GM12878 (cell line): ENCODE measurements around the gene KCNQ1OT1. TPM values are rescaled to one million over a fixed set of nuclear protein-coding genes. Genes with fewer than 3 reads are reported as not detected.

Experiments used
- ATAC-seq: fragments of 200-7000 bp; cut with Tn5 transposase; 3 replicates; pipeline ENCODE4 v1.9.1; 2020; ENCODE audit warnings: mild to moderate bottlenecking, moderate library complexity
- BruUV-seq: library from RNA; stranded (reverse); fragments of 400-500 nt; replicated peaks from 2 replicates; lab custom pipeline; 2021; lab: Mats Ljungman, UMichigan
- CTCF ChIA-PET: fragments of 300-600 bp; sonication (Branson Sonifier 250); formaldehyde crosslinking; extraction: SDS; loops from one replicate; lab custom pipeline; 2021; ENCODE audit warnings: inconsistent platforms; lab: Yijun Ruan, JAX
- POLR2A ChIA-PET: fragments of 350-600 bp; formaldehyde crosslinking; extraction: SDS; loops from one replicate; lab custom pipeline; 2021; ENCODE audit warnings: inconsistent platforms; lab: Charles Lee
- RAD21 ChIA-PET: fragments of 300-600 bp; sonication (Branson Sonifier 250); formaldehyde crosslinking; loops from one replicate; lab custom pipeline; 2023; ENCODE audit warnings: antibody characterized with exemption; ENCODE audit not compliant: unreplicated experiment; lab: Charles Lee
- SMC1A ChIA-PET: fragments of 300-600 bp; sonication (Branson Sonifier 250); formaldehyde crosslinking; loops from one replicate; lab custom pipeline; 2023; ENCODE audit not compliant: unreplicated experiment, uncharacterized antibody; lab: Charles Lee
- DNase-seq: peaks from one replicate; pipeline ENCODE4 v3.0.0-alpha.2; 2011; ENCODE audit warnings: low read depth, low spot score
- FAIRE-seq: peaks from 3 replicates; lab custom pipeline; 2011; peaks lifted over from hg19 to GRCh38; lab: Jason Lieb, UNC
- H2AFZ ChIP-seq: 2 replicates; pipeline ENCODE4 v1.6.0; 2011; ENCODE audit warnings: low read depth, low read length, control low read depth; ENCODE audit not compliant: control insufficient read depth
- H3K27ac ChIP-seq: 2 replicates; pipeline ENCODE4 v1.5.1; 2011; ENCODE audit warnings: control low read depth; ENCODE audit not compliant: control insufficient read depth, insufficient read depth
- H3K27me3 ChIP-seq, 2 experiments: replicated peaks in 1 of 2; 2 replicates each; pipeline versions ENCODE4 v1.6.0 to v1.6.1; 2011; ENCODE audit warnings: low read length in 1 of 2; ENCODE audit not compliant: control insufficient read depth in 2 of 2, insufficient read depth in 2 of 2
- H3K36me3 ChIP-seq, 2 experiments: 2 replicates each; pipeline ENCODE4 v1.5.1; 2011; ENCODE audit warnings: low read length in 1 of 2; ENCODE audit not compliant: control insufficient read depth in 2 of 2, insufficient read depth in 2 of 2
- H3K4me1 ChIP-seq: 2 replicates; pipeline ENCODE4 v1.6.1; 2011; ENCODE audit warnings: mild to moderate bottlenecking, low read length, moderate library complexity, mixed read lengths; ENCODE audit not compliant: control insufficient read depth, insufficient read depth
- H3K4me2 ChIP-seq: 2 replicates; pipeline ENCODE4 v1.6.0; 2011; ENCODE audit warnings: control low read depth; ENCODE audit not compliant: control insufficient read depth, insufficient read depth
- H3K4me3 ChIP-seq: fragments of 200-600 bp; sonication (generic); 2 replicates; pipeline ENCODE4 v1.5.1; 2016
- H3K79me2 ChIP-seq: 2 replicates; pipeline ENCODE4 v1.6.0; 2011; ENCODE audit warnings: low read length; ENCODE audit not compliant: control insufficient read depth, insufficient read depth
- H3K9ac ChIP-seq: 2 replicates; pipeline ENCODE4 v1.8.0; 2011; ENCODE audit warnings: low read length, control low read depth, mixed read lengths; ENCODE audit not compliant: control insufficient read depth, insufficient read depth
- H3K9me3 ChIP-seq: replicated peaks from 3 replicates; pipeline ENCODE4 v1.5.1; 2011; ENCODE audit warnings: mild to moderate bottlenecking, low read length; ENCODE audit not compliant: control insufficient read depth, insufficient read depth
- H4K20me1 ChIP-seq: 2 replicates; pipeline ENCODE4 v1.6.0; 2011; ENCODE audit not compliant: control insufficient read depth, insufficient read depth
- BCL11A ChIP-seq: IDR thresholded peaks from 2 replicates; pipeline ENCODE4 v1.6.1; 2011; ENCODE audit warnings: low read depth, low read length
- BCLAF1 ChIP-seq: fragments of 450-650 bp; IDR thresholded peaks from 2 replicates; pipeline ENCODE4 v1.6.1; 2017; ENCODE audit warnings: antibody characterized with exemption, mild to moderate bottlenecking, moderate library complexity
- BMI1 ChIP-seq: fragments of 450-650 bp; IDR thresholded peaks from 2 replicates; pipeline ENCODE4 v1.6.1; 2016; ENCODE audit warnings: mild to moderate bottlenecking, moderate library complexity, borderline replicate concordance
- CBFB ChIP-seq: IDR thresholded peaks from 2 replicates; pipeline ENCODE4 v1.6.1; 2016; ENCODE audit warnings: antibody characterized with exemption, low read depth
- CBX5 ChIP-seq: sonication (generic); IDR thresholded peaks from 2 replicates; pipeline ENCODE4 v1.6.1; 2016; ENCODE audit warnings: low read depth, moderate library complexity, mild to moderate bottlenecking, inconsistent platforms
- CTCF ChIP-seq, 3 experiments: IDR thresholded peaks in 2 of 3; conservative IDR thresholded peaks in 1 of 3; 2 replicates each; pipeline ENCODE4 v1.5.1; 2011; ENCODE audit warnings: low read depth in 3 of 3, low read length in 3 of 3, mild to moderate bottlenecking in 3 of 3, control low read depth in 2 of 3, moderate library complexity in 2 of 3, inconsistent platforms in 1 of 3, mixed read lengths in 1 of 3; ENCODE audit not compliant: control insufficient read depth in 2 of 3, insufficient read depth in 1 of 3; ENCODE audit errors: extremely low read depth in 1 of 3
- ELK1 ChIP-seq: IDR thresholded peaks from 2 replicates; pipeline ENCODE4 v1.6.1; 2012; ENCODE audit warnings: low read depth, low read length, improper control_type of control experiment
- MXI1 ChIP-seq: fragments of 150-350 bp; IDR thresholded peaks from 2 replicates; pipeline ENCODE4 v1.6.1; 2011; ENCODE audit warnings: low read depth, mild to moderate bottlenecking, inconsistent platforms, low read length, improper control_type of control experiment
- MYC ChIP-seq: IDR thresholded peaks from 2 replicates; pipeline ENCODE4 v1.6.1; 2011; ENCODE audit warnings: mild to moderate bottlenecking, low read length, moderate library complexity, inconsistent platforms; ENCODE audit not compliant: insufficient read depth, insufficient replicate concordance, insufficient read length, severe bottlenecking
- NBN ChIP-seq: fragments of 450-650 bp; IDR thresholded peaks from 2 replicates; pipeline ENCODE4 v1.6.1; 2016
- NRF1 ChIP-seq: conservative IDR thresholded peaks from 2 replicates; pipeline ENCODE4 v1.6.1; 2011; ENCODE audit warnings: mild to moderate bottlenecking, low read depth, low read length, improper control_type of control experiment
- STAT3 ChIP-seq: IDR thresholded peaks from 2 replicates; pipeline ENCODE4 v1.6.1; 2011; ENCODE audit warnings: low read depth, low read length, improper control_type of control experiment
- ZNF687 ChIP-seq: fragments of 450-650 bp; IDR thresholded peaks from 2 replicates; pipeline ENCODE4 v1.6.1; 2017; ENCODE audit warnings: mild to moderate bottlenecking, moderate library complexity
- ZSCAN29 ChIP-seq: fragments of 450-650 bp; IDR thresholded peaks from 2 replicates; pipeline ENCODE4 v1.6.1; 2017; ENCODE audit warnings: mild to moderate bottlenecking, moderate library complexity
- WGBS: methylation state at CpG from one replicate; pipeline ENCODE4 v1.1.6; 2016; ENCODE audit warnings: low lambda C conversion rate; ENCODE audit not compliant: insufficient replicate concordance, insufficient coverage; ENCODE audit errors: missing lambda C conversion rate; 5-methylcytosine and 5-hydroxymethylcytosine counted together
- in situ Hi-C: fragments of 300-500 bp; cut with MboI; formaldehyde crosslinking; loops from 9 replicates; pipeline ENCODE4 v1.14.3; 2018; ENCODE audit warnings: mixed read lengths
- intact Hi-C: fragments of 100-400 bp; cut with micrococcal nuclease; formaldehyde crosslinking; loops from one replicate; pipeline ENCODE4 v1.14.2; 2022; ENCODE audit not compliant: unreplicated experiment
- polyA plus RNA-seq, 11 experiments: library from polyadenylated mRNA; depleted of rRNA in 4 of 11; unstranded in 6 of 11; stranded (reverse) in 5 of 11; fragments of >200 nt; fragmentation: Nextera tagmentation in 4 of 11; fragmentation: Illumina TruSeq in 1 of 11; extraction: Ambion mirVana in 4 of 11; extraction: Trizol in 1 of 11; gene quantifications; 1 replicate in 1 of 11; 2 replicates in 10 of 11; pipeline versions ENCODE4 v1.2.1 to v1.2.3, GENCODE V29; 2011 to 2016; ENCODE audit warnings: inconsistent platforms in 2 of 11, missing spikeins in 2 of 11, low read depth in 1 of 11
- total RNA-seq, 4 experiments: library from RNA; depleted of rRNA in 3 of 4; stranded (reverse); fragments of >200 nt in 3 of 4; fragmentation: Illumina TruSeq in 1 of 4; extraction: Trizol in 1 of 4; gene quantifications; 2 replicates each; pipeline versions ENCODE4 v1.2.1 to v1.2.3, GENCODE V29; 2013 to 2021

Gene KCNQ1OT1
- total and polyA plus RNA-seq, 10 of the 15 experiments (the other 5 are each of a cell fraction or from before 2014, with no cell fraction given), result 0.02 to 1.6 (median 0.41) TPM

- Histone ChIP-seq H3K27me3 (no peaks in the 10 kb centered on the region), H3K27ac (no peak overlapping the region), H3K4me1 (no peaks in the 10 kb centered on the region), H3K4me2 (no peak overlapping the region), H3K9me3 (no peaks in the 10 kb centered on the region), H4K20me1 (no peaks in the 10 kb centered on the region), H3K36me3 (no peaks in the 10 kb centered on the region), H2AFZ (no peak overlapping the region), H3K79me2 (no peaks in the 10 kb centered on the region), H3K4me3 (no peak overlapping the region), H3K9ac (no peak overlapping the region)
- FAIRE-seq, result no peak
- DNase-seq, result no peak
- 34% methylated on average over 15 of the region's 17 CpGs for WGBS
- ChIA-PET SMC1A (no interaction called here), CTCF (no interaction called here), POLR2A (no interaction called here), RAD21 (no interaction called here)
- intact Hi-C loops (no loop called here), in situ Hi-C loops (no loop called here)
- no peak for ATAC-seq
- no TSS peak for BruUV-seq
- TF ChIP-seq BCL11A (no peak), ZSCAN29 (no peak), ELK1 (no peak), CTCF (IDR thresholded peaks at IDR 0.05 in 2 of 3, conservative IDR thresholded peaks at IDR 0.05 in 1 of 3; ENCODE audit: control insufficient read depth in 2 of 3, extremely low read depth in 1 of 3, insufficient read depth in 1 of 3, low read depth in 3 of 3, low read length in 3 of 3) (no peak), NBN (no peak), BCLAF1 (no peak), CBX5 (no peak), MYC (no peak), NRF1 (no peak), CBFB (no peak), BMI1 (no peak), MXI1 (no peak), STAT3 (no peak), ZNF687 (no peak)
Measured at GRCh38 chr11:2579315-2580060, 120.3 kb downstream of the KCNQ1OT1 start.
